ENCODE measurements around the gene ST3GAL6. TPM values are rescaled to one million over a fixed set of nuclear protein-coding genes. Genes with fewer than 3 reads are reported as not detected.
A peak's percentile ranks its signal among the peaks of the same experiment; 100 is the strongest.

The ST3GAL6 gene
- total and polyA plus RNA-seq, 2 experiments from 2014 or later: 9.6 to 16.1 TPM

DNA sequence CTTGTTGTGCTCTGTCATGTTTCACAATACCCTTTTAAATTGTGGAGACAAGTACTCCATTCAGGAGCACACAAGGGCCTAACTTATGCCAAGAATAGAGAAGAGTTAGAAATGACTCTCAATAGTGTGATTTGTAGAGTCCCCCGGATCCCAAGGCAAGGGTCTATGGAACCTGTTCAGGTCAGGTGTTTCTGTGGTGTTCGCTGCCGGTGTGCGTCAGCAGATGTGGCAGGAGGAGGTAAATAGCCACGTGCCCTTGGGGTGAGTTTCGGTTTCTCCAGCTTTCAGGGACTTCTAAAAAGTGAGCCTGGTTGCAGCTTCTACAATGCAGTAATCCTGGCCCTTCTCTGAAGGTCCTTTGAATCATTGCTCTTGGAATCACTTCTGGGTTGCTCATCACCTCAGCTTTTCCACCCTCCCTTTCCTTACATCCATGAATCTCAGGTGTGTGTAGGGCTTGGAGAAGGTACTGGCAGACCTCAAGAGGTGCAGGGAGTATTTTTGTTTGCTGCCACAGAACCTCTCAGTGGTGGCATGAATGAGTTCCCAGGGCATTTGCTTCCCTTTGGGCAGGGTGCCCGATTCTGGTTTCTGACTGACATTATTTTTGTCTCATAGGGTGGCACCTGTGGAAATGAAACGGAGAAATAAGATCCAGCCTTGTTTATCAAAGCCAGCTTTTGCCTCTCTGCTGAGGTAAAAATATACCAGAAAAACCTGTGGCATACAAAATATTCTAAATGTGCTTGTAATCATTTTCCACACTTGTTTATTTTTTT is 7.3 kb downstream of the ST3GAL6 start:
- 90% methylated on average over 8 of the region's 8 CpGs for WGBS (ENCODE audit: low lambda C conversion rate, missing lambda C conversion rate)
- Histone ChIP-seq H3K36me3 (replicated peaks; ENCODE audit: insufficient read depth, low read depth) (no peaks in the 10 kb centered on the region), H3K9me2 (replicated peaks; ENCODE audit: insufficient read depth) (no peaks in the 10 kb centered on the region), H3K9me3 (ENCODE audit: low read depth) (no peaks in the 10 kb centered on the region), H3K27ac (no peak overlapping the region), H2AFZ (no peak overlapping the region), H4K20me1 (ENCODE audit: insufficient read depth, poor library complexity, severe bottlenecking) (no peaks in the 10 kb centered on the region), H3K4me2 (no peak overlapping the region), H3K27me3 (no peaks in the 10 kb centered on the region), H3K4me1 (ENCODE audit: insufficient read depth) (no peaks in the 10 kb centered on the region), H3K79me2 (no peaks in the 10 kb centered on the region), H3K4me3 (no peak overlapping the region)
- no peak for DNase-seq (ENCODE audit: low spot score)
- TF ChIP-seq EZH2phosphoT487 (IDR thresholded peaks at IDR 0.05; ENCODE audit: low read depth, severe bottlenecking, unreplicated experiment) (no peak), EZH2 (IDR thresholded peaks at IDR 0.05; ENCODE audit: borderline replicate concordance) (no peak)
- TF ChIP-seq, protein P1, sequence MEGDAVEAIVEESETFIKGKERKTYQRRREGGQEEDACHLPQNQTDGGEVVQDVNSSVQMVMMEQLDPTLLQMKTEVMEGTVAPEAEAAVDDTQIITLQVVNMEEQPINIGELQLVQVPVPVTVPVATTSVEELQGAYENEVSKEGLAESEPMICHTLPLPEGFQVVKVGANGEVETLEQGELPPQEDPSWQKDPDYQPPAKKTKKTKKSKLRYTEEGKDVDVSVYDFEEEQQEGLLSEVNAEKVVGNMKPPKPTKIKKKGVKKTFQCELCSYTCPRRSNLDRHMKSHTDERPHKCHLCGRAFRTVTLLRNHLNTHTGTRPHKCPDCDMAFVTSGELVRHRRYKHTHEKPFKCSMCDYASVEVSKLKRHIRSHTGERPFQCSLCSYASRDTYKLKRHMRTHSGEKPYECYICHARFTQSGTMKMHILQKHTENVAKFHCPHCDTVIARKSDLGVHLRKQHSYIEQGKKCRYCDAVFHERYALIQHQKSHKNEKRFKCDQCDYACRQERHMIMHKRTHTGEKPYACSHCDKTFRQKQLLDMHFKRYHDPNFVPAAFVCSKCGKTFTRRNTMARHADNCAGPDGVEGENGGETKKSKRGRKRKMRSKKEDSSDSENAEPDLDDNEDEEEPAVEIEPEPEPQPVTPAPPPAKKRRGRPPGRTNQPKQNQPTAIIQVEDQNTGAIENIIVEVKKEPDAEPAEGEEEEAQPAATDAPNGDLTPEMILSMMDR (IDR thresholded peaks at IDR 0.05; ENCODE audit: poor library complexity): no peak

DNA sequence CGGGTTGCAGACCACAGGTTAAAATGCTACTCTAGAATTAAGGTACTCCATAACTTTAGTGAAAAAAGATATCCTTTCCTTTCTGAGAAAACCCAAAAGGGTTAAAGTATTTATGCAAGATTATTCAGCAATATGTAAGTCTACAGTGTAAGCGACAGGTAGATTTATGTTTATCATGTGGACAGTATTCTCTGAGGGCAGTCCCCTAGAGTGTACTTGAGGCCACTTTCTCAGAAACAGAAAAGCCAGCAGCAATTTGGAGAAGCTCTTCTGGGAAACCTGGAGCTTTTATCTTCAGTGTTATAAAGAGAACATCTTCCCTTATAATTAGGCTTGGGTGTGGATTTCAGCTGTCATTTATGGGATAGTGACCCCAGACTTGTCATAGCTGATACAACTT is 8.9 kb downstream of the ST3GAL6 start:
- H4K20me1 ChIP-seq (ENCODE audit: insufficient read depth, poor library complexity, severe bottlenecking): no peaks in the 10 kb centered on the region
- H3K4me1 ChIP-seq (ENCODE audit: insufficient read depth): peaks cover 8% of the 10 kb centered on the region
- WGBS (ENCODE audit: low lambda C conversion rate, missing lambda C conversion rate): 90% methylated on average over 2 of the region's 2 CpGs
- DNase-seq (ENCODE audit: low spot score): no peak
- no peak overlapping the region for H3K27ac ChIP-seq
- H3K9me3 ChIP-seq (ENCODE audit: low read depth): no peaks in the 10 kb centered on the region
- H3K79me2 ChIP-seq: no peaks in the 10 kb centered on the region
- H3K36me3 ChIP-seq (replicated peaks; ENCODE audit: insufficient read depth, low read depth): no peaks in the 10 kb centered on the region
- no peak overlapping the region for H3K4me2 ChIP-seq
- no peak overlapping the region for H3K4me3 ChIP-seq
- H2AFZ ChIP-seq: no peak overlapping the region
- TF ChIP-seq EZH2phosphoT487 (IDR thresholded peaks at IDR 0.05; ENCODE audit: low read depth, severe bottlenecking, unreplicated experiment) (no peak), EZH2 (IDR thresholded peaks at IDR 0.05; ENCODE audit: borderline replicate concordance) (no peak)
- TF ChIP-seq, protein P1 (IDR thresholded peaks at IDR 0.05; ENCODE audit: poor library complexity): no peak
- H3K27me3 ChIP-seq: no peaks in the 10 kb centered on the region
- no peaks in the 10 kb centered on the region for H3K9me2 ChIP-seq (replicated peaks; ENCODE audit: insufficient read depth)

DNA sequence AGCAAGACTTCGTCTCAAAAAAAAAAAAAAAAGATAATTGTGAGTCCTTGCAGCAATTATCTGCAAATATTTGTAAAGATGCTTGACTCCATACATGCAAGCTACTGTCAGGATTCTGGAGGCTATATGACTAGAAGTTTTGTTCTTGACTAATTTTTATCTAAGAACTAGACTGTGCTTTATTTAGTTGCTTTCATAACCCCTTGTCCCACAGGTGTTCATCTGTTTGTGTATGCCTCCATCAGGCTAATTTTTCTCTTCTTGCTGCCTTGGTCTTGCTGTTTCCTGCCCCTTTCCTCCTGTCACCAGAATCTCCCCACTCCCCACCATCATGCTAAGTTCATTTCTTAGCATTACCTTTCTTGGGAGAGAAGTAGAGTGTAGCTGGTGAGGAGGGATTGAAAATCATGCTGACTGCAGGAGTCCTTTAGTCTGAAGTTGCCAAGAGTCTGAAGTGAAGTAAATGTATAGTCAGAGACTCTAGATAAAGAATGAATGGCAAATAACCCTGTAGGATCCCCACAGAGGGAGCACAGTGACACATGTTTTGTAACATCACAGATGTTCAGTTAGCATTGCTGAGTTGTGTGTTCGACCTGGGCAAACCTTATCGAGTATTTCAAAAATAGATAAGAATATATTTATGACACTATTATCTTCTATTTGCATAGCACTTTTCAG is 12.5 kb downstream of the ST3GAL6 start:
- H3K4me3 ChIP-seq: no peak overlapping the region
- H3K27ac ChIP-seq: peak overlapping the region; percentile 66
- no peaks in the 10 kb centered on the region for H4K20me1 ChIP-seq (ENCODE audit: insufficient read depth, poor library complexity, severe bottlenecking)
- WGBS (ENCODE audit: low lambda C conversion rate, missing lambda C conversion rate): 68% methylated on average over 3 of the region's 3 CpGs
- H3K4me1 ChIP-seq (ENCODE audit: insufficient read depth): peaks cover 32% of the 10 kb centered on the region
- no peaks in the 10 kb centered on the region for H3K36me3 ChIP-seq (replicated peaks; ENCODE audit: insufficient read depth, low read depth)
- TF ChIP-seq EZH2phosphoT487 (IDR thresholded peaks at IDR 0.05; ENCODE audit: low read depth, severe bottlenecking, unreplicated experiment): no peak
- H3K4me2 ChIP-seq: no peak overlapping the region
- no peaks in the 10 kb centered on the region for H3K27me3 ChIP-seq
- peak; percentile 35 for DNase-seq (ENCODE audit: low spot score)
- H3K9me3 ChIP-seq (ENCODE audit: low read depth): no peaks in the 10 kb centered on the region
- no peak overlapping the region for H2AFZ ChIP-seq
- no peaks in the 10 kb centered on the region for H3K9me2 ChIP-seq (replicated peaks; ENCODE audit: insufficient read depth)
- no peaks in the 10 kb centered on the region for H3K79me2 ChIP-seq

DNA sequence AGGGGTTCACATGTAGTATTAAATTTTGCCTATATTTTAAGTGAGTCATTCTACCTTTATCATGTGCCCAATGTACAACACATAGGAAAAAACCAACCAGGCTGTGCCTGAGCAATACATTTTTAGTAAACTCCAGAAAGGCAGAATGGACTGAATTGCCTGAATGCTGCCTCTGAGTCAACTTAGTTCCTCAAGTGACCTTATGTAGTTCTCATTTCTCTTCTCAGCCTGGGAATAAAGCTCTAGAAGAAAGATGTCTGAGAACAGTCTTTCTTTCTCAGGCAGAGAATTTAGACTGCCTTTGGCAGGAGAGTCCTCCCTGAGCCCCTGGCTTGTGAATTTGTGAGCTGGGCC is 13.0 kb downstream of the ST3GAL6 start:
- Histone ChIP-seq H3K36me3 (replicated peaks; ENCODE audit: insufficient read depth, low read depth) (no peaks in the 10 kb centered on the region), H3K9me2 (replicated peaks; ENCODE audit: insufficient read depth) (no peaks in the 10 kb centered on the region), H3K4me3 (no peak overlapping the region), H3K27ac (peak overlapping the region; percentile 74), H3K27me3 (no peaks in the 10 kb centered on the region), H2AFZ (no peak overlapping the region), H3K4me2 (no peak overlapping the region), H3K79me2 (no peaks in the 10 kb centered on the region), H4K20me1 (ENCODE audit: insufficient read depth, poor library complexity, severe bottlenecking) (no peaks in the 10 kb centered on the region), H3K9me3 (ENCODE audit: low read depth) (no peaks in the 10 kb centered on the region), H3K4me1 (ENCODE audit: insufficient read depth) (peaks cover 32% of the 10 kb centered on the region)
- DNase-seq (ENCODE audit: low spot score): peak; percentile 19
- TF ChIP-seq EZH2 (IDR thresholded peaks at IDR 0.05; ENCODE audit: borderline replicate concordance) (no peak), EZH2phosphoT487 (IDR thresholded peaks at IDR 0.05; ENCODE audit: low read depth, severe bottlenecking, unreplicated experiment) (no peak)
- TF ChIP-seq, protein P1 (IDR thresholded peaks at IDR 0.05; ENCODE audit: poor library complexity): no peak
